Effector memory CD8-positive, alpha-beta T cell (primary cell): Measurements from ENCODE around the gene FAT2.

Experiments
- ATAC-seq: fragments of 150-1000 bp; cut with Tn5 transposase; replicated peaks from 2 replicates; pipeline ENCODE4 v1.10.0; 2021; ENCODE audit warnings: mild to moderate bottlenecking, moderate library complexity
- DNase-seq, 3 experiments: peaks; one replicate each; pipeline ENCODE4 v3.0.0; 2021
- H3K27ac Mint-ChIP-seq, 2 donors: one replicate each; pipeline ENCODE4 v1.8.0; 2022; ENCODE audit warnings: mild to moderate bottlenecking in 2 of 2, mixed read lengths in 2 of 2, moderate library complexity in 2 of 2
- H3K27me3 Mint-ChIP-seq, 2 donors: one replicate each; pipeline ENCODE4 v1.8.0; 2022; ENCODE audit warnings: mixed read lengths in 2 of 2
- H3K36me3 Mint-ChIP-seq: one replicate; pipeline ENCODE4 v1.8.0; 2022; ENCODE audit warnings: mild to moderate bottlenecking, moderate library complexity, mixed read lengths; ENCODE audit not compliant: insufficient read depth
- H3K4me1 Mint-ChIP-seq, 2 donors: one replicate each; pipeline ENCODE4 v1.8.0; 2022; ENCODE audit warnings: low read depth in 2 of 2, mixed read lengths in 2 of 2
- H3K4me3 Mint-ChIP-seq, 2 donors: one replicate each; pipeline ENCODE4 v1.8.0; 2022; ENCODE audit warnings: mild to moderate bottlenecking in 2 of 2, mixed read lengths in 2 of 2, moderate library complexity in 2 of 2
- H3K9me3 Mint-ChIP-seq, 2 donors: one replicate each; pipeline ENCODE4 v1.8.0; 2022; ENCODE audit warnings: mixed read lengths in 2 of 2

FAT2 gene

GRCh38 chr5:151570512-151571269 lies 20.4 kb downstream of the FAT2 start:
- no peak for ATAC-seq

GRCh38 chr5:151570058-151570457 lies 21.1 kb downstream of the FAT2 start:
- H3K27ac Mint-ChIP-seq = no peak overlapping the region
- H3K27me3 Mint-ChIP-seq = peaks cover 34 to 60% of the 10 kb centered on the region in 2 donors
- ATAC-seq (no peak), DNase-seq (no peak)
- H3K9me3 Mint-ChIP-seq = no peaks in the 10 kb centered on the region
- no peak overlapping the region for H3K4me3 Mint-ChIP-seq
- no peaks in the 10 kb centered on the region for H3K4me1 Mint-ChIP-seq
- H3K36me3 Mint-ChIP-seq = no peaks in the 10 kb centered on the region

More at GRCh38 chr5:151570512-151571269, 20.4 kb downstream of the FAT2 start:
- Mint-ChIP-seq H3K27ac (no peak overlapping the region), H3K9me3 (no peaks in the 10 kb centered on the region), H3K4me3 (no peak overlapping the region), H3K36me3 (no peaks in the 10 kb centered on the region), H3K4me1 (no peaks in the 10 kb centered on the region), H3K27me3 (peaks cover 34 to 66% of the 10 kb centered on the region in 2 donors)
- no peak for DNase-seq

- H3K9me3 Mint-ChIP-seq = no peaks in the 10 kb centered on the region
- ATAC-seq = no peak
- no peaks in the 10 kb centered on the region for H3K36me3 Mint-ChIP-seq
- no peaks in the 10 kb centered on the region for H3K4me1 Mint-ChIP-seq
- H3K4me3 Mint-ChIP-seq = no peak overlapping the region
- no peak overlapping the region for H3K27ac Mint-ChIP-seq
- DNase-seq = no peak
- H3K27me3 Mint-ChIP-seq = peaks cover 29 to 54% of the 10 kb centered on the region in 2 donors
These were observed 21.7 kb downstream of the FAT2 start for GRCh38 chr5:151569132-151570046.

GRCh38 chr5:151568036-151568435 lies 23.1 kb downstream of the FAT2 start:
- ATAC-seq = no peak
- Mint-ChIP-seq H3K4me3 (no peak overlapping the region), H3K9me3 (no peaks in the 10 kb centered on the region), H3K4me1 (no peaks in the 10 kb centered on the region), H3K27ac (no peak overlapping the region), H3K27me3 (peaks cover 16 to 40% of the 10 kb centered on the region in 2 donors), H3K36me3 (no peaks in the 10 kb centered on the region)
- DNase-seq = no peak

GRCh38 chr5:151565971-151566370 lies 25.2 kb downstream of the FAT2 start:
- H3K4me3 Mint-ChIP-seq = no peak overlapping the region
- no peak for ATAC-seq
- peaks cover 19 to 37% of the 10 kb centered on the region in 2 donors for H3K27me3 Mint-ChIP-seq
- no peak for DNase-seq
- H3K36me3 Mint-ChIP-seq = no peaks in the 10 kb centered on the region
- no peaks in the 10 kb centered on the region for H3K9me3 Mint-ChIP-seq
- no peak overlapping the region for H3K27ac Mint-ChIP-seq
- H3K4me1 Mint-ChIP-seq = no peaks in the 10 kb centered on the region

- H3K27ac Mint-ChIP-seq = no peak overlapping the region
- no peak overlapping the region for H3K4me3 Mint-ChIP-seq
- H3K4me1 Mint-ChIP-seq = no peaks in the 10 kb centered on the region
- no peak for ATAC-seq
- no peak for DNase-seq
- H3K27me3 Mint-ChIP-seq = peaks cover 13 to 16% of the 10 kb centered on the region in 2 donors
- H3K9me3 Mint-ChIP-seq = no peaks in the 10 kb centered on the region
- H3K36me3 Mint-ChIP-seq = no peaks in the 10 kb centered on the region
These were observed 29.0 kb downstream of the FAT2 start for GRCh38 chr5:151562019-151562707.

- Mint-ChIP-seq H3K9me3 (no peaks in the 10 kb centered on the region), H3K27ac (no peak overlapping the region), H3K4me1 (peaks cover 0 to 2% of the 10 kb centered on the region in 2 donors), H3K27me3 (peaks cover 0 to 5% of the 10 kb centered on the region in 2 donors), H3K4me3 (no peak overlapping the region), H3K36me3 (no peaks in the 10 kb centered on the region)
- DNase-seq (no peak), ATAC-seq (no peak)
These were observed 33.2 kb downstream of the FAT2 start for GRCh38 chr5:151557951-151558350.

- Mint-ChIP-seq H3K4me1 (peaks cover 0 to 2% of the 10 kb centered on the region in 2 donors), H3K36me3 (no peaks in the 10 kb centered on the region), H3K27me3 (peaks cover 0 to 5% of the 10 kb centered on the region in 2 donors), H3K9me3 (no peaks in the 10 kb centered on the region), H3K4me3 (no peak overlapping the region), H3K27ac (no peak overlapping the region)
- no peak for ATAC-seq
- DNase-seq = no peak
These were observed 33.7 kb downstream of the FAT2 start for GRCh38 chr5:151557466-151557865.

GRCh38 chr5:151556806-151557205 lies 34.3 kb downstream of the FAT2 start:
- H3K4me1 Mint-ChIP-seq = peaks cover 0 to 2% of the 10 kb centered on the region in 2 donors
- H3K36me3 Mint-ChIP-seq = no peaks in the 10 kb centered on the region
- DNase-seq (no peak), ATAC-seq (no peak)
- no peaks in the 10 kb centered on the region for H3K27me3 Mint-ChIP-seq
- no peaks in the 10 kb centered on the region for H3K9me3 Mint-ChIP-seq
- no peak overlapping the region for H3K27ac Mint-ChIP-seq
- H3K4me3 Mint-ChIP-seq = no peak overlapping the region

- no peak for DNase-seq
These were observed 35.2 kb downstream of the FAT2 start for GRCh38 chr5:151555760-151556576.

GRCh38 chr5:151553695-151554094 lies 37.4 kb downstream of the FAT2 start:
- ATAC-seq = no peak
- peaks cover 0 to 2% of the 10 kb centered on the region in 2 donors for H3K4me1 Mint-ChIP-seq
- H3K9me3 Mint-ChIP-seq = no peaks in the 10 kb centered on the region
- H3K4me3 Mint-ChIP-seq = no peak overlapping the region
- no peaks in the 10 kb centered on the region for H3K36me3 Mint-ChIP-seq
- H3K27ac Mint-ChIP-seq = no peak overlapping the region
- DNase-seq = no peak
- H3K27me3 Mint-ChIP-seq = no peaks in the 10 kb centered on the region

More at GRCh38 chr5:151555760-151556576, 35.2 kb downstream of the FAT2 start:
- Mint-ChIP-seq H3K27ac (no peak overlapping the region), H3K36me3 (no peaks in the 10 kb centered on the region), H3K27me3 (no peaks in the 10 kb centered on the region), H3K9me3 (no peaks in the 10 kb centered on the region), H3K4me1 (peaks cover 0 to 2% of the 10 kb centered on the region in 2 donors), H3K4me3 (no peak overlapping the region)
- ATAC-seq = no peak

- Mint-ChIP-seq H3K27me3 (no peaks in the 10 kb centered on the region), H3K4me1 (peaks cover 0 to 2% of the 10 kb centered on the region in 2 donors), H3K4me3 (no peak overlapping the region), H3K9me3 (no peaks in the 10 kb centered on the region), H3K27ac (no peak overlapping the region), H3K36me3 (no peaks in the 10 kb centered on the region)
- no peak for ATAC-seq
- no peak for DNase-seq
These were observed 37.9 kb downstream of the FAT2 start for GRCh38 chr5:151553130-151553670.
